ENCODE measurements around the gene SIRT7.

DNA sequence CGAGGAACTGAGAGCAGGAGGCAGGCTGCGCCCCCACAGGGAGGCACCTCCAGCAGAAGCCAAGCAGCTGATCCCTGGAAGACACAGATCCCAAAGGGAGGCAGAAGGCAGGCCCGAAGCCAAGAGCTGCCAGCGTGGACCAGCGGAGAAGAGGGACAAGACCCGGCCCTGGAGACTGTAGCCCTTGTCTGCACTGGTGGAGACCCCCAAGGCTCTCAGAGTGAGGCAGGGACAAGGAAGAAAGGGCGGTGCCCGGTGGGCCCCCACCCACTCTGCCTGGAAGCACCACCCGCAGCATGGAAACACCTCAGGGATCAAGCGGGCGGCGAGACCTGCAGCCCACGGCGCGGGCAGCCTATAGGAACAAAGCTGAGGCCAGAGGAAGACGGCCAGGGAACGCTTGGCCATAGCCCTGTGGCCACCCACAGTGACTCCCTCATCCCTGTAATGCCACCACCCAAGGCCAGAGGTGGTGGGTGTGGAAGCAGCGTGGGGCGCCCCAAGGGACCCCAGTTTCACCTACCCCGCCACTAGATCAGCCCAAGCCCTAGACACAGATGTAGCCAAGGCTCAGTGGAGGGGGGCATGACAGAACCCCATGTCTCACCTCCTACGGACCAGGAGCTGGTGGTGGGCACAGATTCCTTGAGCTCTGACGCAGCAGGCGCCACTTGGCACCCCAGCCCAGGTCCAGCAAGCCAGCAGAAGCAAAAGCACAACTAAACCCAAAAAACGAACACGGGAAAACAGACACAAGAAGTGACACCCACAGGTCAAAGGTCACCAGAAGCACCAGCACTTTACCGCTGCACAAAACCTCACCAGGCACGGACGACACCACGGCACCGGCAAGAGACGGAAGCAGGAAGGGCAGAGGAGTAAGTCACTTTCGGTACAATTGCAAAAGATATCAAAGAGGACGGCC, 2.9 kb upstream of the SIRT7 start:
- TF ChIP-seq MXI1 (conservative IDR thresholded peaks at IDR 0.05; ENCODE audit: poor library complexity, severe bottlenecking): no peak
- TF ChIP-seq, protein P1, sequence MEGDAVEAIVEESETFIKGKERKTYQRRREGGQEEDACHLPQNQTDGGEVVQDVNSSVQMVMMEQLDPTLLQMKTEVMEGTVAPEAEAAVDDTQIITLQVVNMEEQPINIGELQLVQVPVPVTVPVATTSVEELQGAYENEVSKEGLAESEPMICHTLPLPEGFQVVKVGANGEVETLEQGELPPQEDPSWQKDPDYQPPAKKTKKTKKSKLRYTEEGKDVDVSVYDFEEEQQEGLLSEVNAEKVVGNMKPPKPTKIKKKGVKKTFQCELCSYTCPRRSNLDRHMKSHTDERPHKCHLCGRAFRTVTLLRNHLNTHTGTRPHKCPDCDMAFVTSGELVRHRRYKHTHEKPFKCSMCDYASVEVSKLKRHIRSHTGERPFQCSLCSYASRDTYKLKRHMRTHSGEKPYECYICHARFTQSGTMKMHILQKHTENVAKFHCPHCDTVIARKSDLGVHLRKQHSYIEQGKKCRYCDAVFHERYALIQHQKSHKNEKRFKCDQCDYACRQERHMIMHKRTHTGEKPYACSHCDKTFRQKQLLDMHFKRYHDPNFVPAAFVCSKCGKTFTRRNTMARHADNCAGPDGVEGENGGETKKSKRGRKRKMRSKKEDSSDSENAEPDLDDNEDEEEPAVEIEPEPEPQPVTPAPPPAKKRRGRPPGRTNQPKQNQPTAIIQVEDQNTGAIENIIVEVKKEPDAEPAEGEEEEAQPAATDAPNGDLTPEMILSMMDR (IDR thresholded peaks at IDR 0.05; ENCODE audit: poor library complexity, severe bottlenecking): no peak
